BLaER1 treated with 17β-estradiol and CSF1 and Interleukin-3, amounts not matched to agents 10 nM and 100 nM (cell line): ENCODE measurements around the gene WDR27.

ENCODE experiments used
- H3K27ac ChIP-seq, 11 experiments: shearing (Covaris generic); formaldehyde crosslinking; 2 replicates each; pipeline ENCODE4 v1.8.1; 2022
- H3K27me3 ChIP-seq, 11 experiments: shearing (Covaris generic); formaldehyde crosslinking; 2 replicates each; pipeline ENCODE4 v1.8.1; 2022
- H3K36me3 ChIP-seq, 11 experiments: shearing (Covaris generic); formaldehyde crosslinking; 2 replicates each; pipeline ENCODE4 v1.8.1; 2022
- H3K4me1 ChIP-seq, 10 experiments: shearing (Covaris generic); formaldehyde crosslinking; 2 replicates each; pipeline ENCODE4 v1.8.1; 2022
- H3K4me2 ChIP-seq, 11 experiments: shearing (Covaris generic); formaldehyde crosslinking; 2 replicates each; pipeline ENCODE4 v1.8.1; 2022
- H3K4me3 ChIP-seq, 10 experiments: shearing (Covaris generic); formaldehyde crosslinking; 2 replicates each; pipeline ENCODE4 v1.8.1; 2022
- H3K9ac ChIP-seq, 11 experiments: shearing (Covaris generic); formaldehyde crosslinking; 2 replicates each; pipeline ENCODE4 v1.8.1; 2022
- H3K9me3 ChIP-seq, 11 experiments: shearing (Covaris generic); formaldehyde crosslinking; replicated peaks in 1 of 11; 2 replicates each; pipeline ENCODE4 v1.8.1; 2022
- H4K20me1 ChIP-seq, 11 experiments: shearing (Covaris generic); formaldehyde crosslinking; 2 replicates each; pipeline ENCODE4 v1.8.1; 2022
- Cebpa-rat ChIP-seq, 11 experiments: shearing (Covaris generic); IDR thresholded peaks; 2 replicates each; pipeline ENCODE4 v1.8.1; 2022

Gene WDR27

GRCh38 chr6:169411722-169412121 is 290.1 kb downstream of the WDR27 start:
- Histone ChIP-seq H3K27ac (peak overlapping the region in 8 of 11 experiments; percentile 70 to 96 (median 89); a peak in 15 of 22 replicates), H4K20me1 (no peaks in the 10 kb centered on the region), H3K4me3 (peak overlapping the region in 4 of 10 experiments; percentile 9 to 49 (median 24); a peak in 4 of 20 replicates), H3K4me2 (peak overlapping the region in 8 of 11 experiments; percentile 24 to 69 (median 58); a peak in 15 of 22 replicates), H3K27me3 (no peaks in the 10 kb centered on the region), H3K9ac (peak overlapping the region in 4 of 11 experiments; percentile 62 to 80 (median 78); a peak in 5 of 22 replicates), H3K9me3 (peaks cover 75 to 97% (median 87%) of the 10 kb centered on the region in 11 experiments), H3K4me1 (peaks cover 29 to 59% (median 44%) of the 10 kb centered on the region in 10 experiments), H3K36me3 (peaks cover 0 to 19% (median 0%) of the 10 kb centered on the region in 11 experiments; a peak in 4 of 22 replicates)
- no peak for TF ChIP-seq Cebpa-rat (IDR thresholded peaks at IDR 0.05)

GRCh38 chr6:169411296-169411695 is 290.5 kb downstream of the WDR27 start:
- H3K9me3 ChIP-seq: peaks cover 75 to 98% (median 92%) of the 10 kb centered on the region in 11 experiments
- peak overlapping the region in 4 of 10 experiments; percentile 9 to 49 (median 24); a peak in 4 of 20 replicates for H3K4me3 ChIP-seq
- H3K9ac ChIP-seq: peak overlapping the region in 4 of 11 experiments; percentile 62 to 80 (median 78); a peak in 9 of 22 replicates
- H3K36me3 ChIP-seq: peaks cover 0 to 19% (median 0%) of the 10 kb centered on the region in 11 experiments; a peak in 4 of 22 replicates
- no peaks in the 10 kb centered on the region for H3K27me3 ChIP-seq
- peak overlapping the region in 8 of 11 experiments; percentile 24 to 69 (median 58); a peak in 15 of 22 replicates for H3K4me2 ChIP-seq
- no peak for TF ChIP-seq Cebpa-rat (IDR thresholded peaks at IDR 0.05)
- H3K4me1 ChIP-seq: peaks cover 33 to 63% (median 44%) of the 10 kb centered on the region in 10 experiments
- H3K27ac ChIP-seq: peak overlapping the region in 9 of 11 experiments; percentile 13 to 96 (median 87); a peak in 16 of 22 replicates
- no peaks in the 10 kb centered on the region for H4K20me1 ChIP-seq

GRCh38 chr6:169409742-169410312 is 292.0 kb downstream of the WDR27 start:
- H3K27ac ChIP-seq: peak overlapping the region in 9 of 11 experiments; percentile 48 to 96 (median 87); a peak in 19 of 22 replicates
- H4K20me1 ChIP-seq: no peaks in the 10 kb centered on the region
- peak overlapping the region in 8 of 10 experiments; percentile 0 to 46 (median 25); a peak in 10 of 20 replicates for H3K4me3 ChIP-seq
- H3K27me3 ChIP-seq: no peaks in the 10 kb centered on the region
- peak overlapping the region in 8 of 11 experiments; percentile 10 to 80 (median 68); a peak in 15 of 22 replicates for H3K9ac ChIP-seq
- peak in 7 of 11 experiments; percentile 56 to 86 (median 78); a peak in 15 of 22 replicates for TF ChIP-seq Cebpa-rat (IDR thresholded peaks at IDR 0.05)
- H3K4me1 ChIP-seq: peaks cover 33 to 64% (median 46%) of the 10 kb centered on the region in 10 experiments
- peaks cover 0 to 19% (median 0%) of the 10 kb centered on the region in 11 experiments; a peak in 4 of 22 replicates for H3K36me3 ChIP-seq
- H3K4me2 ChIP-seq: peak overlapping the region; percentile 1 to 69 (median 53); a peak in 18 of 22 replicates
- peaks cover 71 to 99% (median 95%) of the 10 kb centered on the region in 11 experiments for H3K9me3 ChIP-seq

- H4K20me1 ChIP-seq: no peaks in the 10 kb centered on the region
- peaks cover 54 to 90% (median 84%) of the 10 kb centered on the region in 11 experiments for H3K9me3 ChIP-seq
- H3K4me2 ChIP-seq: peak overlapping the region in 6 of 11 experiments; percentile 20 to 61 (median 34); a peak in 12 of 22 replicates
- no peaks in the 10 kb centered on the region for H3K27me3 ChIP-seq
- H3K27ac ChIP-seq: peak overlapping the region in 3 of 11 experiments; percentile 11 to 96 (median 94); a peak in 4 of 22 replicates
- no peak overlapping the region for H3K4me3 ChIP-seq
- H3K36me3 ChIP-seq: peaks cover 0 to 16% (median 0%) of the 10 kb centered on the region in 11 experiments; a peak in 3 of 22 replicates
- no peak overlapping the region for H3K9ac ChIP-seq
- TF ChIP-seq Cebpa-rat (IDR thresholded peaks at IDR 0.05): no peak
- peaks cover 40 to 68% (median 55%) of the 10 kb centered on the region in 10 experiments for H3K4me1 ChIP-seq
Observed at GRCh38 chr6:169407325-169407724, 294.5 kb downstream of the WDR27 start.
